ENCODE results near the gene NUTM2F.
"Not testable (repeated sequence)": the region's sequence is repeated elsewhere in the genome, so short reads cannot be mapped to it uniquely, and the experiment has no call there.

The NUTM2F gene

GRCh38 chr9:94316236-94316635 is 12.2 kb downstream of the NUTM2F start:
- not testable (repeated sequence) for DNase-seq (ENCODE audit: low read depth, low spot score)

DNA sequence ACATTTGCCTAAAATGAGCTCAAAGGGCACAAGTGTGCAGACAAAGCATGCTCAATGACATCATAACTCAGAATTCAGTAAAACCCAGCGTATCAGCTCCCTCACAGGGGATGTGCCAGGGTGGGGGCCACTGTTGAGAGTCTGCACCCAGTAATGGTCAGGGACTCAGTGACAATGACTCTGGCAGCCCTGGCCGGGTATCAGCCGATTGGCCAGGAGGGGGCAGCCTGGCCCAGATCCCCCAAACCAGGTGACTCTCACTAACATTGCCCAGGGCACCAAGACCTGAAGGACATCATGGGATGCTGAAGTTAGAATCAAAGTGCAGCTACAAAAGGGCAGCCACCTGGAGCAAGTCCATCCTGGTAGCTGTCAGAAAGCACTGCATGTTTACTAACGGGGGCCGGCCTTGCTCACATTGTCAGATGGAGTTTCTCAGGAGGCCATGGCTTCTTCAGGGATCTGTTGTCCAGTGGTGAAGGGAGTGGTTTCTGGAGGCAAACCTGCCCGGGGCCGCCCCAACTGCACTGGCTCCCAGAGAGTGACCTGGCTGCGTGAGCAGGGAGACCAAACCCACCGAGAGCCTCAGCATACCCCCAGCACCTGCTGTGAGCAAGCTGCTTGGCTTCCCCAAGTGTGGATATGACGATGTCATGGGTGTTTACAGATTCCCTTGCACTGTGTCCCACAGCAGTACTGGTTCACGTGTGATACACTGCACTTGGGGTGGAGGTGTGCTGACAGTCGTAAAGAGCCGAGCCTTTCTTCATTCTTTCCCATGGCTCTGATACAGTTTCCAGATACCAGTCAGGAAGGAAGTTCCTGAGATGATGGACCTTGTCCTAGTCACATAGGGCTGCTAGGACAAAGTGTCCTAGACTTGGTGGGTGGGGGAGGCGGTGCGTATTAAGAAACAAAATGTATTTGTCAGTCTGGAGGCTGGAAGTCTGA is 13.1 kb downstream of the NUTM2F start:
- not testable (repeated sequence) for DNase-seq (ENCODE audit: low read depth, low spot score)

DNA sequence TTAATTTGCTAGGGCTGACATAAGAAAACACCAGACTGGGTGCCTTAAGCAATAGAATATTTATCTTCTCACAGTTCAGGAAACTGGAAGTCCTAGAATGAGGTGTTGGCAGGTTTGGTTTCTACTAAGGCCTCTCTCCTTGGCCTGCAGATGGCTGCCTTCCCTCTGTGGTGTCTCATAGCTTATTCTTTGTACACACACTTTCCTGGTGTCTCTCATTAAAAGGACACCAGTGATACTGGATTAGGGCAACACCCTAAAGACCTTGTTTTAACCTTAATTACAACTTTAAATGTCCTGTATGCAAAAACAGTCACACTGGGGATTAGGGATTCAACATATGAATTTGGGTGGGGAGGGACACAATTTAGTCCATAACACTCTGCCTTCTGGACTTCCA is 25.1 kb downstream of the NUTM2F start:
- no peak for DNase-seq (ENCODE audit: low read depth, low spot score)

- DNase-seq (ENCODE audit: low read depth, low spot score): no peak
These were observed 26.0 kb downstream of the NUTM2F start for GRCh38 chr9:94302426-94302825.

GRCh38 chr9:94301583-94301982 is 26.9 kb downstream of the NUTM2F start:
- DNase-seq (ENCODE audit: low read depth, low spot score): no peak

GRCh38 chr9:94300470-94301301 is 27.8 kb downstream of the NUTM2F start:
- DNase-seq (ENCODE audit: low read depth, low spot score): no peak

DNA sequence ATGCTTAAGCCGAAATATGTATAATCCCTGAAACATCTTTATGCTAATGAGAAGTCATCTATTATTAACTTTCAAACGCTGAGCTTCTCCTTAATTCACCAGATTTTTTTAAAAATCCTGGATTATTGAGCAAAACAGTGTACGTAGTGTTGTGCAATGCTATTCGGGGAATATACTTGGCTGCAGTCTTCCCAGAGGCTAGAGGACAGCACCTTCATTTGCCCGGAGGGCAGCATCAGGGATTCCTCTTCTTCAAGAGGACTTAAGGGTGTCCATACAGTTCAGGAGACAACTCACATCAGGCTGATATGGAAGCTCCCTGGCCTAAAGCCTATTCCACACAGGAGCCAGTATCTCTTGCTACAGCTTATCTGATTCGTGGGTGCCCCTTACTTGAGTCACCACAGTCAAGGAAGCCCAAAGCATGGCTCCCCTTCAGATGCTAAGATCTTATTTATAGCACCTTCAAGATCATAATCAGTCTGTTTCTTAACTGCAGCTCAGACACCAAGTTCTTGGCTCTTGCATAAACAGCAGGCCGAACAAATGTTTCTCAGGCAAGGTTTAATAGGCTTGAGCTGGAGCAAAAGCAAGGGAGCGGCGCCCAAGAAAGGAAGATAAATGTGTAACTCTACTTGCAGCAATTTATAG is 29.4 kb downstream of the NUTM2F start:
- no peak for DNase-seq (ENCODE audit: low read depth, low spot score)

- DNase-seq (ENCODE audit: low read depth, low spot score): no peak
These were observed 38.8 kb downstream of the NUTM2F start for GRCh38 chr9:94289691-94290090.

DNA sequence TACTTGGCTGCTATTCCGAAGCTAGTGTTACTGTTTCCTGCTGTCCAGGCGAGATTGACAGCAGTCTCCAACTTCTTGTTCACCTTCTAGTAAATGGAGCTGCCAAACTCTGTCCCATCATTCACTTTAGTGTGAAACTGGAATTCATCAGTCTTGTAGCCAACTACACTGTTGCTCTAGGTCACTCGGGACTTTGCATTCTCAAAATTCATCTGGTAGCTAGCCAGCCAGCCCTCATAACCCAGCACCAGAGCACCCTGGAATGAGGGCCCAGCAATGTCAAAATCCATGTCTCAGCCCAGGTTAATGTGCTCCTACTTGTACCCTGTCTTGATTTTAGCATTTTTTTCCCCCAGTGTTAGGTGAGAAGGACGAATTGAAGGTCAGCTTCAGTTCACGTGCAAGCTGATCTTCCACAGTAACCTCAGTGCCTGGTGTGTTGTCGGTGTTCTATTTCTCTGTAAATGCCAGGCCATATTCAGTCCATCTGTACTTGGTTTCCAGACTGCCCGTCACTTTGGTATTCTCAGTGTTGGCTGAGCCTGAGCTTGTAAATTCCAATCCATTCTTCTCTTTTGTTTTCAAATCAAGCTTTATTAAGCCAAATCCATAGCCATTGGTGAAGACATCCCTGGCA is 40.4 kb downstream of the NUTM2F start:
- no peak for DNase-seq (ENCODE audit: low read depth, low spot score)

DNA sequence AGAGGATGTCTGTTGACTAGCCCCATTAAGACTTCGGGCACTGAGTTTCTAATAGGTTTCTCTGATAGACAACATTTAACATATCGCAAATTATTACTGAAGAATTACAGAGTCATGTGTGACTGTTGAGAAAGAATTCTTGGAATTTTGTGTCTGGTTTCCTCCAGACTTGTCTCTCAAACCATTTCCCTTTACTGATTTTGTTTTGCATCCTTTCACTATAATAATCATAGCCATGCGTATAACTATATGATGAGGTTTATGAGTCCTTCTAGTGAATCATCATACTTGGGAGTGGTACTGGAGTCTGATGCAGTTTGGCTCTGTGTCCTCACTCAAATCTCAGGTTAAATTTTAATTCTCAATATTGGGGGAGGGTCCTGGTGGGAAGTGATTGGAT is 42.3 kb downstream of the NUTM2F start:
- no peak for DNase-seq (ENCODE audit: low read depth, low spot score)

DNA sequence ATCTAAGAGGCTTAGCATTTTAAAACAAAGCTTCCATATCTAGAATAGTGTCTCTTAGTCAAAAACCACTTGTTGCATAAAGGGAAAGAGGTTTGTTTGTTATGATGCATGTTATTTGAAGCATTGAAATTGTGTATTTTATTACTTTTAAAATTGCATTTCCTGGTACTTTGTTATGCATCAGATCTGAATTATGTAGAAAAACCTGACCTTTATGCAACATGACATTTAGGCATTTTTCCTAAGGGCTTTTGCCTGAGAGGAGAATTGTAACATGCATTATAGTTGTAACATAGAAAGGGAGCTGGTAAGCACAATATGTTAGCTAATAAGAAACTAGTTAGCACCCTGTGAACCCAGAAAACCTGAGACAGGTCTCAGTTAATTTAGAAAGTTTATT is 47.3 kb downstream of the NUTM2F start:
- DNase-seq (ENCODE audit: low read depth, low spot score): no peak

GRCh38 chr9:94280409-94280989 is 47.9 kb downstream of the NUTM2F start:
- no peak for DNase-seq (ENCODE audit: low read depth, low spot score)

- no peak for DNase-seq (ENCODE audit: low read depth, low spot score)
These were observed 50.4 kb downstream of the NUTM2F start for GRCh38 chr9:94277885-94278536.

- DNase-seq (ENCODE audit: low read depth, low spot score): not testable (repeated sequence)
These were observed 51.4 kb downstream of the NUTM2F start for GRCh38 chr9:94277029-94277428.

DNA sequence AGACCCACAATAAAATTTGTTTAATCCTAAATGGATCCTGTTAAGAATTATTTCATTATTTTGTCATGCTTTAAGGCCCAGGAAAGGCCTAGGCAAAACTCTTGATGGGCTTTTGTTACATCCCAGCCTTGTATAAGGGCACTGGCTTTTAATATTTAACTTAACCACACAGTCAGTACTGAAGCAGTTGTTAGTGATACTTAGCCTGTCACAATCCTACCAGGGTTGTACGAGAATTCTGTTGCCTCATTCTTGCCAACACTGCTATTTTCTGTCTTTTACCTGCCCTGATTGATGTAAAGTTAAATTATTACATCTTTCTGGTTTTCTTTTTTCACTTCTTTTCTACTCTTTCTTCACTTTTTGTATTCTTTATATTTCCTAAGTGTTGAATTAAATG is 58.4 kb downstream of the NUTM2F start:
- no peak for DNase-seq (ENCODE audit: low read depth, low spot score)

GRCh38 chr9:94269264-94269663 is 59.2 kb downstream of the NUTM2F start:
- no peak for DNase-seq (ENCODE audit: low read depth, low spot score)
